HG03575 (cell line): Measurements from ENCODE around the gene DAG1.
"Not testable (repeated sequence)": the region's sequence is repeated elsewhere in the genome, so short reads cannot be mapped to it uniquely, and the experiment has no call there.

ENCODE experiments used
- ATAC-seq: cut with Tn5 transposase; IDR thresholded peaks from one replicate; pipeline ENCODE4 v1.9.1; 2021; ENCODE audit not compliant: unreplicated experiment, insufficient number of reproducible peaks, low FRiP score; ENCODE audit errors: extremely low read depth

The DAG1 gene

GRCh38 chr3:49466085-49466484, 4.0 kb upstream of the DAG1 start:
- no peak for ATAC-seq

DNA sequence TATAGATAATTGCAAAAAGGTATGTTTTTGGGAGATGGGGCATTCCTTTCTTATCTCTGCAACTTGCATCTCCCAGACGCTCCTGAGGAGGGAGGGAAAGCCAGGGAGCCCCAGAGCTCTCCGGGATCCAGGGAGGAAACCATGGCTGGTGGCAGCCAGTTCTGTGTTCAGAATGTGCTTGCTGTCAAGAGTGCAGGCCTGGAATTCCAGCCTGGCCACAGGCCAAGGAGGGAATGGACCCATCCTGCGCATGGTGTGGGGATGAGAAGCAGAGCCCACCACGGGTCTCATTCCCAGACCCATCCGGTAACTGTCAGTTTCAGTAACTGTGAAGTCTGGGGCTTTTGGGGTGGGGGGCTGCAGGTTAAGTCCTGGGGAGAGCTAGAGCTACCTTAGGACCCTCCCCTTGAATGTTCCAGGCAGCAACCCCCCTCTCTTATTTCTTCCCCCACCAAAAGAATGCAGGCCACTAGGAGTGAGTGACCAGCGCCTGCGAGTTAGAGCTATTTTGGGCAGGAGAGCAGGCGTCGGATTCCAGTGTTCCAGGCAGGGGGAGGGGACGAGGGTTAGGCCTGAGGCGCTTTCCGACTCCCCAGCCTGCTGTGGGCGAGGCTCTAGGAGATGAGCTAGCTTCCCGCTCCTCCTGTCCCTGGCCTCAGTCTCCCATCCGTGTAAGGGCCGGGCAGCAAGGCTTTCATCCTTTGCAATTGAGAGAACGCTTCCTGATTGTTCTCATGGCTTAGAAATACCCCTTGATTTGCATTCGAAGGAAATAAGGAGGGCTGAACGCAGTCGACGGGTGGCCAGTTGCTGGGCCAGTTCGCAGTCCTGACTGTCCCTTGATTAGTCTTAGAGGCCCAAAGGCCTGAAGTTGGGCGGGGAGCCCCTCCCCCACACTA, 781 bp upstream of the DAG1 start:
- ATAC-seq, result no peak

DNA sequence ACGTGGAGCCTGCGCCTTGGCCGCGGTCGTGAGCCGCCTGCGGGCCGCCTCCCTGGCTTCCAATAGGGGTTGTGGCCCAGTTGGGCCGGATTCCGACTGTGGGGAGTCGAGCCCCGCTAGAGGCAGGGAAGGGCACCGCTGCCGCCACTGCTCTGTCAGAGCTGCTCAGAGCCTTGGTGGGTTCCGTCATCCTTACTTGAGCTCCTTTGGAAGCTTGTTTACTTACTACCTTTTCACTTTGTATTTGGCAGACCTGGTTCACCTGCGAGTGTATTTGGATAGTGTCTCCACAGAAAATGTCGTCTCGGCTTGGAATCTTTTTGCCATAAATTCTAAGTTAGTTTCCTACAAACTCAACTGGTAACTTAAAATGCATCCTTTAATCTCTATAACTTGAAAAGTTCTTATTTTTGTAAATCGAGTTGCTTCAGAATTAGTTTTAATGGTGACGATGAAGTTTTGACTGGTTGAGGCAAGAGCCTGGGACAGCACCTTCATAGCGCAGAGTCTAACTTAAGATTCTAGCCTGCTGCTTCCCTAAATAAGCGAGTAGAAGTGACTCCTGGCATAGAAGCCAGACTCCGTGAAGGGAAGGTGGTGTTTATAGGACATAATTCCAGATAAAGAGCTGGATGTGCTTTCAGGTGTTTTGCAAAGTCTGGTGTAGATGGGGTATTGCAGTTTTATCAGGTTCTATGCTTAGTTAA, 800 bp downstream of the DAG1 start:
- ATAC-seq, result no peak

- no peak for ATAC-seq
These were observed 1.9 kb downstream of the DAG1 start for GRCh38 chr3:49471856-49472495.

GRCh38 chr3:49476563-49476962, 6.5 kb downstream of the DAG1 start:
- ATAC-seq, result no peak

- ATAC-seq, result no peak
These were observed 12.7 kb downstream of the DAG1 start for GRCh38 chr3:49482766-49483165.

GRCh38 chr3:49484471-49484870, 14.4 kb downstream of the DAG1 start:
- no peak for ATAC-seq

DNA sequence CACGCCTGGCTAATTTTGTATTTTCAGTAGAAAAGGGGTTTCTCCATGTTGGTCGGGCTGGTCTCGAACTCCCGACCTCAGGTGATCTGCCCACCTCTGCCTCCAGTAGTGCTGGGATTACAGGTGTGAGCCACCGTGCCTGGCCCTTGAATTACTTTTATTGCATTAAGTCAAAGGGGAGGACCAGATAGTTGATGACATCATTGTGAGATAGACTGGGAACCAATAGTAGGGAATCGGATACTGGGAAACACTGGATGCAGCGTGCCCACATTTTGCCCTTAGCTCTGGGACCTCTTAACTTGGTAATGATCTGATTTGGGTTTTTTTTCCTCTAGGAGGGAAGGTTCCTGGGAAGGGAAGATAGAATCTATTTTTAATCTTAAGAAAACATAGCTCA, 19.2 kb downstream of the DAG1 start:
- no peak for ATAC-seq

DNA sequence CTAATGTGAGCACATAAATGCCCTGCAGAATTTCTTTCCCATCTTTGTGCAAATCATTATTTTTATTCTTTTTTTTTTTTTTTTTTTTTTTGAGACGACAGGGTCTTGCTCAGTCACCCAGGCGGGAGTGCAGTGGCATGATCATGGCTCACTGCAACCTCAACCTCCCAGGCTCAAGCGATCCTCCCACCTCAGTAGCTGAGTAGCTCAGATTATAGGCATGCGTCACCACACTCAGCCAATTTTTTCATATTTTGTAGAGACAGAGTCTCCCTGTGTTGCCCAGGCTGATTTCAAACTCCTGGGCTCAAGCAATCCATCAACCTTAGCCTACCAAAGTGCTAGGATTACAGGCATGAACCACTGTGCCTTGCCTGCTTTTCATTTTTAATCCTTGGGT, 22.9 kb downstream of the DAG1 start:
- ATAC-seq, result no peak

- no peak for ATAC-seq
These were observed 23.8 kb downstream of the DAG1 start for GRCh38 chr3:49493901-49494300.

DNA sequence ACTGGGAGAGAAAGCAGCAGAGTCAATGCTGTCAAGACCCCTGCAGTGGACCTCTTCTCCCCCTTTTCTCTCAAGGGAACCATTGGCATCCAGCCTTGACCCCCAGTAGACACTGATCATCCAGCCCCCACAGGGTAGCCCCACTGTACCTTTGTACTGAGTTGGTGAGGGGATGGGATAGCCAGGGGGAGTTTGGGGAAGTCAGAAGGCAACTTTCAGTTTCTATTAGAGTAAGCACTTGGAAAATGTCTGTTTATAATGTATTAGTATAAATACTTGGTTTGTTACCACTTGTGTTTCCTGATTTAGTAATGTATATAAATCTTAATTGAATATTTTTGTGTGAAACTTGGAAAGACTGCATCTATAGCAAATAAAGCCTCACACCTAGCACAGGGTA, 25.0 kb downstream of the DAG1 start:
- no peak for ATAC-seq

- not testable (repeated sequence) for ATAC-seq
These were observed 26.8 kb downstream of the DAG1 start for GRCh38 chr3:49496845-49497244.

DNA sequence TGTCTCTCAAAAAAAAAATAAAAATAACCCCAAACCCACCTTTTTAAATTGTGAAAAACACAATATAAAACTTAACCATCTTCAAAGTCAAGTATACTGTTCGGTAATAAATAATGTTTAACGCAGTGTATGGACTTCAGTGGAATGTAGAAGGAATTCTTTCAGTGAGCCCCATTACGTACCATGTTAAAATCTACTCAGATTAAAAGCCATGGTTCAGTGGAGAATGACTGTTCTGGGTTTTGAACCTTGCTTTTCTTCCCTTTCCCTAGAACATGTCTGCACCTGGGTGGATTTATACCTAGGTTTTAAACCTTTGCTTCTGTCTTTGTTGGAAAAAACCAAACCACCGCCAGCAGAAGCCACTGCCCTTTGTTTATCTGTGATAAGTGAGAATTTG, 27.5 kb downstream of the DAG1 start:
- no peak for ATAC-seq

- no peak for ATAC-seq
These were observed 28.2 kb downstream of the DAG1 start for GRCh38 chr3:49498239-49498638.

- no peak for ATAC-seq
These were observed 28.6 kb downstream of the DAG1 start for GRCh38 chr3:49498648-49499047.

DNA sequence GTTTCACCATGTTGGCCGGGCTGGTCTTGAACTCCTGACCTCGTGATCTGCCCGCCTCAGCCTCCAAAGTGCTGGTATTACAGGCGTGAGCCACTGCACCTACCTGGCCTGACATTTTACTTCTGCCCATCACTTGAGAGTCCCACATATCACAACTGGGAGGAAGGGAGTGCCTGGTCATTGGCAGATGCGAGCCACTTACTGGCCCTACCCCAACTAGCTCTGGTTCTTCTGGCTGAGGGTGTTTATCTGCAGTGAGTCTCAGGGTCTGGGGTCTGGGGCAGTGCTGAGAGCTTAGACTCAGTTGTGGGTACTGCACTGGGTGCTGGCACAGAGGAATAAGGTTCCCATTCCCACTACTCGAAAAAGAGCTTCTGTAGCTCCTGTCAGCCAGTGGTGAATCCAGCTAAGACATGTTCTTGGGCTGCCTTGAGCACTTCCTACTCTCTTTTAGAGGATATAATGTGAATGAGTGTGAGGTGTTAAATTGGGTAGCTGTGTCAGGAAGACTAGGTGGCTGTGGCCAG, 30.2 kb downstream of the DAG1 start:
- ATAC-seq, result no peak

DNA sequence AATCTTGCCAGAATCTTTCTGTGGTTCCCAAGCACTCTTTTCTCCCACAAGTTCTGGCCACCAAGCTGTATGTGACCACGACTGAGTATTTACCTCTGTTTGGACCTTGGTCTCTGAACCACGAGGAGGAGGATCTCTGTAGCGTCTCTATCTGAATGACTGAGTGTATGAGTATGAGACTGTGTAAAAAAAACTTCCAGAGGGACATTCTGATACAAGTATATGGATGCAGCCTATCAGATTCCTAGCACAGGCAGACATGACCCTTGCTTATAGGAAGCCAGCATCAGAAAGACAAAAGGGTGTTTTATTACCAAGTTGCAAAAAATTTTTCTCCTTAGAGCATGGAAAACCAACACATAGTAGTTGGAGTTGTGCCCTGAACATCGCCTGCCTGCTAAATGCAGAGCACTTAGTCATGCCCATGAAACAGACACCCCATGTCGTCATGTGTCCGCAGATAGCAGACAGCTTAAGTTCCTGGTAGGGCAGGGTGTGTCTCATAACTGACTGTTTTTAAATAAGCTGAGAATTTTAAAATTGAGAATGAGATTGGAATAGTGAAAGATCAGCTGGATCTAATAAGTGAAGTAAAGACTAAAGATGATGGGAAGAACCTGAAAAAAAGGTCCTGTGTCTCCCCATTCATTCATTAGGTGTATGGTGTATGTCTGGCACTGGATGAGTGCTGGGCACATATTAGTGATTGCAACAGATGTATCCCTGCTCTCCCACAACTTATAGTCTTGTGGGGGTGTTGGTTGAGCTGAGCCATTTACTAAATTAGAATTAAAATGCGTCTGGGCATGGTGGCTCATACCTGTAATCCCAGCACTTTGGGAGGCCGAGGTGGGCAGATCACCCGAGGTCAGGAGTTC, 30.9 kb downstream of the DAG1 start:
- ATAC-seq, result no peak

DNA sequence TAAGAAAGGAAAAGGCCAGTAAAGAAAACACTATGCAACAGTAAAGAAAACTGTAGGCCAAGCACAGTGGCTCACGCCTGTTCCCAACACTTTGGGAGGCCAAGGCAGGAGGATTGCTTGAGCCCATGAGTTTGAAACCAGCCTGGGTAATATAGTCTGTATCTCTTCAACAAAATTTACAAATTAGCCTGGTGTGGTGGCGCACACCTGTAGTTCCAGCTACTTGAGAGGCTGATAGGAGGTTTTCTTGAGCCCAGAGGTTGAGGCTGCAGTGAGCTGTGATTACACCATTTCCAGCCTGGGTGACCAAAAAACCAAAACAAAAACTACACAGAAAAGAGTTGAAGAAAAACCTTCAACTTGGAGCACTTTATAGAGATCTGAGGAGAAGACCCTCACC, 31.8 kb downstream of the DAG1 start:
- ATAC-seq, result no peak

- ATAC-seq, result no peak
These were observed 36.8 kb downstream of the DAG1 start for GRCh38 chr3:49506906-49507305.
